ENCODE measurements around the gene SH2D5. TPM values are rescaled to one million over a fixed set of nuclear protein-coding genes. Genes with fewer than 3 reads are reported as not detected.

Gene SH2D5
- total RNA-seq, 4 donors from 2014 or later: 0.57 to 1.1 (median 0.79) TPM; not detected in 1

- no peaks in the 10 kb centered on the region for H3K36me3 ChIP-seq
- WGBS, 2 donors: 72 to 94% methylated on average over 2 of the region's 2 CpGs
- no peak overlapping the region for H3K27ac ChIP-seq
- no peak overlapping the region for H3K4me3 ChIP-seq
- peaks cover 4 to 18% (median 12%) of the 10 kb centered on the region in 3 donors for H3K4me1 ChIP-seq
- intact Hi-C loops (cut with DNase I): no loop called here
- H3K27me3 ChIP-seq: no peaks in the 10 kb centered on the region
- no peaks in the 10 kb centered on the region for H3K9me3 ChIP-seq
- no peak for TF ChIP-seq CTCF (IDR thresholded peaks at IDR 0.05)
- DNase-seq: no peak
Observed at GRCh38 chr1:20693623-20694022, 38.9 kb downstream of the SH2D5 start.

GRCh38 chr1:20691872-20692271, 40.6 kb downstream of the SH2D5 start:
- no peaks in the 10 kb centered on the region for H3K9me3 ChIP-seq
- H3K4me3 ChIP-seq: no peak overlapping the region
- H3K27me3 ChIP-seq: no peaks in the 10 kb centered on the region
- no peak for DNase-seq
- TF ChIP-seq CTCF (IDR thresholded peaks at IDR 0.05): no peak
- no peak for TF ChIP-seq POLR2A (IDR thresholded peaks at IDR 0.05)
- H3K27ac ChIP-seq: no peak overlapping the region
- intact Hi-C loops (cut with DNase I): no loop called here
- H3K36me3 ChIP-seq: no peaks in the 10 kb centered on the region
- 82 to 95% methylated on average over 1 of the region's 1 CpG for WGBS, 2 donors
- peaks cover 4 to 10% (median 6%) of the 10 kb centered on the region in 3 donors for H3K4me1 ChIP-seq

- WGBS, 2 donors: 65 to 87% methylated on average over 3 of the region's 3 CpGs
- no peak for DNase-seq
- intact Hi-C loops (cut with DNase I): no loop called here
- H3K4me1 ChIP-seq: peaks cover 0 to 5% (median 0%) of the 10 kb centered on the region in 3 donors
- TF ChIP-seq CTCF (IDR thresholded peaks at IDR 0.05) (no peak), POLR2A (IDR thresholded peaks at IDR 0.05) (no peak)
- no peak overlapping the region for H3K4me3 ChIP-seq
- H3K27me3 ChIP-seq: no peaks in the 10 kb centered on the region
- H3K36me3 ChIP-seq: no peaks in the 10 kb centered on the region
- H3K9me3 ChIP-seq: no peaks in the 10 kb centered on the region
- no peak overlapping the region for H3K27ac ChIP-seq
Observed at GRCh38 chr1:20689645-20690056, 42.9 kb downstream of the SH2D5 start.

- no peak for TF ChIP-seq POLR2A (IDR thresholded peaks at IDR 0.05)
- H3K27ac ChIP-seq: no peak overlapping the region
- no peaks in the 10 kb centered on the region for H3K36me3 ChIP-seq
- peaks cover 0 to 5% (median 0%) of the 10 kb centered on the region in 3 donors for H3K4me1 ChIP-seq
- no peak overlapping the region for H3K4me3 ChIP-seq
- intact Hi-C loops (cut with DNase I): no loop called here
- no peaks in the 10 kb centered on the region for H3K27me3 ChIP-seq
- WGBS, 2 donors: 71 to 73% methylated on average over 5 to 10 of the region's 26 CpGs
- no peak for DNase-seq
- H3K9me3 ChIP-seq: no peaks in the 10 kb centered on the region
Observed at GRCh38 chr1:20686883-20687725, 45.4 kb downstream of the SH2D5 start.

- TF ChIP-seq POLR2A (IDR thresholded peaks at IDR 0.05): no peak
- no peak for TF ChIP-seq CTCF (IDR thresholded peaks at IDR 0.05)
- Histone ChIP-seq H3K9me3 (no peaks in the 10 kb centered on the region), H3K36me3 (no peaks in the 10 kb centered on the region), H3K4me3 (no peak overlapping the region), H3K27ac (peak overlapping the region in 3 of 4 donors; percentile 38 to 73 (median 70)), H3K4me1 (peaks cover 0 to 5% (median 0%) of the 10 kb centered on the region in 3 donors), H3K27me3 (no peaks in the 10 kb centered on the region)
- WGBS, 2 donors: 56 to 82% methylated on average over 2 to 11 of the region's 12 CpGs
- no peak for DNase-seq
- intact Hi-C loops (cut with DNase I): no loop called here
Observed at GRCh38 chr1:20685741-20686140, 46.8 kb downstream of the SH2D5 start.

All from esophagus squamous epithelium (tissue), 5 donors.